Lower leg skin (tissue), 3 donors: ENCODE data around the gene GNPNAT1.

ENCODE experiments used
- CTCF ChIP-seq, 3 donors: fragments of 450-650 bp; IDR thresholded peaks; one replicate each; pipeline ENCODE4 v1.5.1; 2016; ENCODE audit warnings: antibody characterized with exemption in 3 of 3, mild to moderate bottlenecking in 3 of 3, moderate library complexity in 2 of 3
- POLR2A ChIP-seq, 2 donors: fragments of 450-650 bp; IDR thresholded peaks; one replicate each; pipeline ENCODE4 v1.6.1; 2016 to 2017; ENCODE audit warnings: antibody characterized with exemption in 2 of 2, mild to moderate bottlenecking in 1 of 2, moderate library complexity in 1 of 2

GRCh38 chr14:52802597-52802996, 11.2 kb upstream of the GNPNAT1 start:
- no peak for TF ChIP-seq CTCF (IDR thresholded peaks at IDR 0.05)
- TF ChIP-seq POLR2A (IDR thresholded peaks at IDR 0.05), result no peak
